Mucosa of gallbladder (tissue), 1 donor: Measurements from ENCODE around the gene MGLL. TPM values are rescaled to one million over a fixed set of nuclear protein-coding genes. Genes with fewer than 3 reads are reported as not detected.
A peak's percentile ranks its signal among the peaks of the same experiment; 100 is the strongest.

ENCODE experiments used
- DNase-seq: peaks from one replicate; pipeline ENCODE4 v3.0.0-alpha.2; 2020; ENCODE audit warnings: low spot score
- total RNA-seq: library from RNA; stranded (reverse); gene quantifications from one replicate; pipeline ENCODE4 v1.2.1, GENCODE V29; 2021
- donor health status: DM: no; HTN: no; CAD: no.

Gene MGLL
- total RNA-seq, 1 donor from 2014 or later: 193 TPM

DNA sequence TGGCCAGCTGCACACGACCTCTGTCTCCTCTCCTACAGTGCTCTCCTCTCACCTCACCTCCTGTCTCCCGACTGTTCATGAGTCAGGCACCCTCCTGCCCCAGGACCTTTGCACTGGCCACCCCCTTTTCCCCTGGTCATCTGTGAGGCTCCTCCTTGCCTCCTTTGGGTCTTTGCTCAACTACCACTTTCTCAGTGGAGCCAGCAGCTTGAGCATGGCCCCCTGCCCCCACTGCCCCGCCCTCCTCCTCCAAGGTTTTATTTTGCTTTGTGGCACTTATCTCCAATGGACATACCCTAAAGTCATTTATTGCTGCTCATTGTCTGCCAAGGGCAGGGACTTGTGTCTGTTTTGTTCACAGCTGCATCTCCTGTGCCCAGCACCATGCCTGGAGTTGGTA, 64.3 kb downstream of the MGLL start:
- no peak for DNase-seq

DNA sequence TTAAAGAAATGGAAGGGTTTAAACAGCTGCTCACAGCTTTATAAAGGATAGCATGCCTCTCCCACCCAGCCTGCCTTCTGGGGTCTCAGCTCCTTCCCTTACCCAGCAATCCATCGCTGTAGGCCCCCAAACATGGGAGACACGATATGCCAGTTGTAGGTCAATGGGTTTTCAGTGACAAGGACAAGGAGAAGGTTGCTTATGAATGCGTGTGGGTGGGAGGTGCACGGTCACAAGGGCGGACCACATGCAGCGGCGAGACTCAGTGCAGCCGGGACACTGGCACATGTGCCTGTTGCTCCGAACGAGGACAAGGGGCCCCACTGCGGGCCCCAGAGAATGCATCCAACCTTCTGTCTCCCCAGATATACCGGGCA, 67.0 kb downstream of the MGLL start:
- no peak for DNase-seq

DNA sequence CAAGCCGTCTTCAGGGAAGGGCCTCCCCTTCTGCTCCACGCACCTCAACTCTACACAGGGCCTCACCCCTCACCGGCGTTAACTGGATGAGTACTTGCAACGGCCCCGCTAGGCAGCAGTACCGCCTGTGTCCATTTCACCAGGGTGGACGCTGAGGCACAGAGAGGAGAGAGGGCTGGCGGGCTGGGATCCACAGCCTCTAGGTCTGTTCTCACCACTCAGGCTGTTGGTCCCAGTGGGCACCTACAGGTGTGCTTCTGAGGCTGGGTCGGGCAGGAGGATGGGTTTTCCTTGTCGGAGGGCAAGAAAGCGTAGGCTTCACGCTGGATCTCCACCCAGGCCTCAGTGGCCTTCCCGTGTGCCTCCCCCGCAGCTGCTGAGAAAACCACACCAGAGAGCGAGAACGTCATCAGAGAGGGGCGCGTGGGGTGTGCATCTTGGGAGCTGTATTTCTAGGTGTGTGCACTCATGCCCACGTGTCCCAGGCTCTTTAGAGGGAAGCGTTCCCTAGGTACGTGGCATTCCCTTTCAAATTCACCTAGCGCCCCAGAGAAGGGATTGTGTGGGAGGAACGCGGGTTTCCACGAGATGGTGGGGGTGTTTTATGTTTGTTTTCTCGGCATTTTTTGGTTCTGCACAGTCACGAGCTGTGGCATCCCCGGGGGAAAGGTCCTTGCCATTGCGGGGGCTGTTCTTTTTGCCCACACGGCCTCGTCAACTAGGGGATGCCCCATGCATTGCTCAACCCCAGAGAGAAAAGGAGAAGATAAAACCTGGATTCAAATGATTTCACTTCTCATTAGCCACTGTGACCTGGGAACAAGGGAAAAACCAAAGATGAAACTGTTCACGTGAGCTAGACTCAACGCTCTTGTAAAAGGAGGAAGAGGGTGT, 67.7 kb downstream of the MGLL start:
- no peak for DNase-seq

DNA sequence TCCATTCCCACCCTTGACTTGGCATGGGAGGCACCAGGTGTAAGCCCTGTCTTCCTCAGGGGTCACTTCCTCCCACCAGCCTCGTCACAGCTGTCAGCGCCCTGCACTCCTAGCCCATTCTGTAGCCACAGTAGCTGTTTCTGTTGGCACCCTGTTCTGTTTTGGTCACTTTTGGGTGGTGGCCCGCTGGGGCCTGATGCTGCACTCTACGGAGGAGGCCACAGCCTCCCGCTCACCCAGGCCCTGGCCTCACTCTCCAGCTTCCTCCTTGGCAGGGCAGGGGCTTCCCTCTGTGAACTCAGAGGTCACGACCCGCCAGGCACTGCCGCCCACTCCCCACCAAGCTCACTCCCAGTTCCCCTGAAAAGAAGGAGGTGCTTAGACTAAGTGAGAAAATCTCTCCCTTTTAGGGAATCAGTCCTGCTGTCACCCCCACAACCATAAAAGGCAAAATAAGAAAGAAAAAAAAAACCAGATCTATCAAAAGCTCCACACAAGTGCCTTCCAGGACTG, 68.4 kb downstream of the MGLL start:
- no peak for DNase-seq

DNA sequence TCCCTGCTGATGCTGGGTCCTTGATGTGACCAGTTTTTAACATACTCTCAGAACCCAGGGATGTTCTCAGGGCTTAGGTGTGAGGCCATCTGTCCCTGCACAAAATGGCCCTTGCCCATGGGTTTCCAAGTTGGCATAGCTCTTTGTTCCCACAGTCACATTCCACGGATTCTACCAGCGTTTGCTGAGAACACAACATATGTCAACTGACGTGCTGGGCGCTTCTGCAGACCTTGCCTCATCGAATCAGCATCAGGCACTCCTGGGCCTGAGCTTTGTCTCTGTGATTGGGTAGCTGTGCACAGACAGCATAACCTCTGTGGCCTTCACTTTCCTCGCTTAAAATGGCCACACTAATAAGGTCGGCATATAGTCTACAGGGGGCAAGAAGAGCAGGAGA, 69.0 kb downstream of the MGLL start:
- no peak for DNase-seq

DNA sequence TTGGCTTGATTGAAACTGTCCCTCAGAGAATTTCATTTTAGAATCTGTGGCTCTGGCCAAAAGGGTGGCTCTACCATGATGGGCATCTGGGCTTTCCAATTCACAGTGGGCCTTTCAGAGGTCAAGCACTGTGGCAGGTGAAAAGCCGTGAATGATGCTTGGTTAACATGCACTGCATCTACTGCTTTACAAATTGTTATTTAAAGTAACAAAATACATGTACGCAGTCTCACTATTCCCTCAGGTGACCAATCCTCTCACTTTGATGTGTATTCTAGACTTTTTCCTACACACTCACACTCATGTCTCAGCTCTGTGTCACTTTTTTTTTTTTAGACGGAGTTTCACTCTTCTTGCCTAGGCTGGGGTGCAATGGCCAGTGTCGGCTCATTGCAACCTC, 70.5 kb downstream of the MGLL start:
- no peak for DNase-seq

DNA sequence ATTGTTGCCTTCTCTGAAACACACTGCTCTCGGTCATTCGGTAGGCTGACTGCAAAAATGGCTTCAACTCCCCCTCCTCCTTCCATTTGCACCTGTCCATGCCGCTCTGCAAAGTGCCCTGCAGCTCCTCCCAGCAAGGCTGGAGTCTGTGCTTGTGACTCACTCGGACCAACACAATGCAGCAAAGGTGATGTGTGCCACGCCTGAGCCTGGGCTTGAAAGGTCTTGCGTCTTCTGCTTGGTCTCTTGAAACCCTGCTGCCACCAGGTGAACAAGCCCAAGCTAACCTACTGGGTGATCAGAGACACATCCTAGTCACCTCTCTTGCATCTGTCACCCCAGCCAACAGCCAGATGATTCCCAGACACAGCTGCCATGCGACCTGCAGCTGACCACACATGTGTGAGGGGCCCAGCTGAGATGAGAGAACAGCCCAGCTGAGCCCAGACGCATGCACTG, 71.1 kb downstream of the MGLL start:
- peak; percentile 43 for DNase-seq

DNA sequence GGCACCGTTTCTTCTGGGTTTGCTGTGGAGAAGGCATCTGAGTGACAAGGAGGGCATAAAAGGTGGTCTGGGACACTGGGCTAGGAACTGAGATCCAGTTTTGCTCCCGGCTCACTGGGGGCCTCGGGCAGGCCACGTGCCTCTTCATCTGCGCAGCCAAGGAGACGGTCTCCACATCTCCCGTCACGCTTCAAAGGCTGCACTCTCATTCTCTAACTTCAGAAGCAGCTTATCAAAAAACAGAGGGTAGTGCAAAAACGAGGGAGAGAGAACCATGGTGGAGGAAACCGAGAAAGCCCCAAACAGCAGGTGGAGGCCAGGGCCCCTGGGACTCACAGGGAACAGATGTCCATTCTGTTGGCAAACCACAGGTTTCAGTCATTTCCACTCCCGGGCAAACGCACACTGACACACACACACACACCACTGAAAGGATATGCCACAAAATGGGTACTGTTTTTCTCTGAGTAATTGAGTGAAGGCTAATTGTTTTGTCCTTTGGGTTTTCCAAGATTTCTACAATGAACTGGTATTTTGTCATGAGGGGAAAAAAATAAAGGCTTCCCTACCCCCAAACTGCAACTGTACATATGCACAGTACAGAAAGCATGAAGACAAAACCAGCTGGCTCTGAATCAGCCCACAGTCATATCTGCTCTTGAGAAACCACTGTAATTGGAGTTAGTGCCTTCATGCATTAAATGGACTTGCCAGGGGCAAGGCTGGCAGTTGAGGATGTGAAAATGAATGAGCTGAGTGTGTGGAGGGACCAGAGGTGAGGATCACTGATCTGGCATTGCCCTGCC, 71.9 kb downstream of the MGLL start:
- no peak for DNase-seq

DNA sequence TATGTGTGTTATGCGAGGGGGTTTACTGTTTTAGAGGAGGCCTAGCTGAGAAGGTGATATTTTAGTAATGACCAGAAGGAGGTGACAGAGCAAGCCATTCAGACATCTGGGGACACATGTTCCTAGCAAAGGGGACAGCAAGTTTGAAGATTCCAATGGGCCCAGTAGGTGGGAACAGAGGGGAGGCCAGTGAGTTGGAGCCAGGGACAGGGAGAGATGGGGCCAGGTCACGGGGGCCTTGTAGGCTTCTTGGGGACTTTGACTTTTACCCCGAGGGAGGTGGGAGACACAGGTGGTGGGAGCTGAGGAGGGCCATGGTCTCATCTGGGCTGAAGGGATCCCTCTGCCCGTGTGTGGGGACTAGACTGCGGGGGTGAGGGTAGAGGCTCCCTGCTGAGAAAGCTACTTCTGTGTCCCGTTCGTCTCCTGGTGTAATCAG, 72.5 kb downstream of the MGLL start:
- DNase-seq: no peak

DNA sequence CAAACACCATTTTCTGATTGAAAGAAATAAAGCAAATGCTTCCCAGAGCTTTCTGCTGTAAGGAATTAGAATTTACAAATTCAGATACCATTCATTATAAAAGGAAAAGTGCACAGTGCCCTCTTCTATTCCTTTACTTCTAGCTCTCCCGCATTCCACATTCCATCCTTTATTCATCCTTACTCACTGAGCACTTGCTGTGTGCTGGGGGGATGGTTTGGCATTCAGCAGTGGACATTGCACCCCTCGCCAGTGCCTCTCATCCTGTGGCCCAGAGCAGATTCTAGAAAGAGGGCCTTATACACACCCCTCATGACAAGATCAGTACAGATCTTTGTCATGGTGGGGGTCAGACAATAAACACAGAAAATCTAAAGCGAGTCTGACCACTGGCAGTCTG, 73.0 kb downstream of the MGLL start:
- DNase-seq: no peak

DNA sequence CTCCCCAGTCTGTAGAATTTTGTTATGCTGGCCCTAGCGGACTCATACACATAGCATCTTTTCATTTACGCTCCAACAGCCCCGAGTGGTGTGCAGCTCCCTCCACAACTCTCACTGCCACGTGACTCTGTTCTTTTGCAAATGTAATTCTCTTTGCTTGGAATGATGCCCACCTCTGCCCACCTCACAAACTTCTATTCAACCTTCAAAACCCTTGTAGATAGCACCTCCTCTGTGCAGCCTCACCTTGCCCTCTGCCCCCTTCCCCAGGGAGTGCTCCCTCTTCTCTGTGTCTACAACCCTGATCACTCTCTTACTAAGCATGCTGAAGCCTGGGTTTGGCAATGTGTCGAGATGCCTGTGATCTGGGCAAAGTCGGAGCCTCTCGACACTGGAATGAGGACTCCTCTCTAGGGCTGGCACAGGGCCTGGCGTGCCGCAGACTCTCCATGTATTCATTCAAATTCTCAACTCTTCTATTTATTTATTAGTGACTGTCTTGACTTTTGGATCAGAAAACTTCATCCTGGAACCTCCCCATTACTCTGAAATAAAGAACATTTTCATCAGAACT, 73.5 kb downstream of the MGLL start:
- DNase-seq: peak; percentile 37

DNA sequence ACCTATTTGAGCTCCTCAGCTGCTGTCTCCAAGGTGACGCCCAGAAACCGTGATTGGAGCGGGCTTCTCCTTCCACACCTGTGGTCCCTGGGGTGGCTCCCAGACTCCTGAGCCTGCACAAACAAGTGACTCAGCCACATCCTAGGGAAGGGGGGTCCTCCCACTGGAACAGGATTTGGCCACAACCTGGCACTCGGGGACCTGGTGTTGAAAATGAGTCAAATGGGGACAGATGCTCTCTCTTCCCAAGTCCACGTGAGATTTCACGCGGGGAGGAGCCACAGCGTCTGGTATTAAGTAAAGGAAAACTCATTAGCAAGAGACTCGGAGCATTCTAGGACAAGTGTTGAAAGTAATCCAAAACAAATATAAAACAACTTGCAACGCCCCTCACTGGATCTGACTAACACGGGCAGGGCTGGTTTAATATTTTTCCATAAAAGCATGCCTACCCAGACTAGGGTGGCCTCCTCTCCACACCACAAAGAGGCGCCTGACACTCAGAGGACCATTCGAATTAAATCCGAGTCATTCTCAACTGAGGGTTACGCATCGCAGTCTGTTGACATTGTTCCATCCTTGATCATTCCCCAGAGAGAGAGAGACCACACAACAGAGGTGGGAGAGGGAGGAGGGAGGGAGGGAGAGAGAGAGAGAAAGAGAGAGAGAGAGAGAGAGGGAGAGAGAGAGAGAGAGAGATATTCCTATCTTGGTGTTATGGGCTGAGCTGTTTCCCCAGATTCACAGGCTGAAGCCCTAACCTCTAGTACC, 74.4 kb downstream of the MGLL start:
- peak; percentile 80 for DNase-seq

DNA sequence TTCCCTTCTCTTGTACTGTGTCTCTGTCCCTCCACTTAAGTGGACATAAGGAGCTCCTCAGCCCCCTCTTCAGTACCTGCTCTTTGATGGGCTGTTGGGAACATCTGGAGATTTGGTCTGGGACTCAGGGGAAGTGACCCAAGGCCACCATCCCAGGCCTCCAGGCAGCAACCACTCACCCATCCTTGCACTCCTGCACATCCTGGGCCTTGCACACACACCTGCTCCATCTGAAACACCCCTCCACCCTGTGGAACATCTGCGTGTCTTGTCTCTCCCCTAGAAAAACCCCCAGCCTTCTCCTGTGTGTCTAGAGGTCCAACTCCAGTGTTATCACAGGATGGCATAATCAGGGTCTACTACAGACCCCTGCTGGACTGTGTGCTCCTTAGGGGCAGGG, 75.2 kb downstream of the MGLL start:
- no peak for DNase-seq

DNA sequence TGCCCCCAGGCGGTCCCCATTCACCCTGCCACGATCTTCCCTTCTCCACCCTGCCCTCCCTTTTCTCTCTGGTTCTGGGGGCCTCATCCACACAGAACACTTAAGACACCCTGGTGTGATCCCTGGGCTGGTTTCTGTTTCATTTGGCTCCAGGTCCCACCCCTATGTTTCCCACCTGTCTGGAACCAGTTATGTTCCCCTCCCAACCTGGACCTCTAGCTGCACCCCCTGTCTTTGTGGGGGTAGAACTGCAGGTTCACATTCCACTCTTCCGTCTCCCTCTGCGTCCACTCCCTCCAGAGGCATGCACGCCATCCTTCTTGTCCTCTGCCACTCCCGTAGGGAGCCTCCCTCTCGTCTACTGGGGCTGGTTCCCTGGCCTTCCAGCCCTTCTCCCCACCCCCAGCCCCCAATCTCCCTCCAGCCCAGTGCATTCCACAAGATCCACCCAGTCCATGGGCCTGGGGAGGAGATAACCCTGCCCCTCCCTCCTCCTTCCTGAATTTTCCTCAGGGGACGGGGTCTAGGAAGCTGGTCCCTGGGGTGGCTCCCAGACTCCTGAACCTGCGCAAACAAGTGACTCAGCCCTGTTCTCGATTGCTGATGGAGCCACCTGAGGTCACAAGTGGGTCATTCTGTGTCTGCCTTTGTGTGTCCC, 75.8 kb downstream of the MGLL start:
- DNase-seq: peak; percentile 62

DNA sequence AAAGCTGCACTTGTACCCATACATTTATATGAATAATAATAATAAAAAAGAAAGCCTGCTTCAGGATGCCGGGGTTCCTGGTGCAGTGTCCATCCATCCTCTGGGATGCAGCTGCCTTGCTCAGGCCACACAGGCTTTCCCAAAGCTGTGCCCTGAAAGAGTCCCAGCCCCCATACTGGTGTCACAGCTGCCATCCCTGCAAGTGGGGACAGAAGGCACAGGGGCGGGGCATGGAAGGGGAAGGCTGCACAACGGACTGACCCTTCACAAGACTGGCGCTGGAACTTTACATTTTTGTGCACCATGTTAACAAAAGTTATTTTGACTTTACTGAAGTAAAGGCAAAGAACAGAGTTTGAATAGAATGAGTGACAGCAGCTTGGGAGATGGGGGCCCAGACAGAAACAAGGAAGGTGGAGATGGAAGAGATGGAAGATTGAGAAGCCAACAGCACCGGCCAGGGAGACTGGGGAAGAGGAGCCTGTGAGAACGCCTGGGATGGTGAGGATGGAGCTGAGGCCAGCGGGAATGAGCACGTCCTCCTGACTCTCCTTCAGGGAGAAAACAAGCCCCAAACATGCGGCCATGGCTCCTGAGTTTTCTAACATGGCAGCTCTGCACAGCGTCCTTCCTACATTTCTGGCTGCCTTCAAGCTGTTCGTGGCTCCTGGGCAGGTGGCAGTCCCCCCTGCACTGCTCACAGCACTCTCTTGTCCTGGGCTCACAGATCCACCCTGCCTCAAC, 76.5 kb downstream of the MGLL start:
- DNase-seq: no peak

DNA sequence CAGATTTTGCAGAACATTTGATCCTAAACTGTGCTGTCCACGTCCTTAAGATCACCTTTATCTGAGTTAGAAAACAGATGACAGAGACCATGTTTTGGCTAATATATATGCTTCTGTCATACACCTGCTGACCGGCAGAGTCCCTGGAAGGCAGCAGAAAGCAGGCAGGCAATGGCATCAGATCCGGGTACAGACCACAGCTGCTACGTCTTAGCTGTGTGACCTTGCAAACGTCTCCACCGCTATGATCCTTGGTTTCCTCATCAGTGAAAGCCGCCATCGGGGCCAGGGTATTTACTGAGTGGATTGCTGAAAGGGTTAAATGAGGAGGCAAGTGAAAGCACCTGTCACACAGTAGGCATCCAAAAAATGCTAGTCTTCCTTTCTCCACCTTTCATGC, 77.4 kb downstream of the MGLL start:
- DNase-seq: no peak

DNA sequence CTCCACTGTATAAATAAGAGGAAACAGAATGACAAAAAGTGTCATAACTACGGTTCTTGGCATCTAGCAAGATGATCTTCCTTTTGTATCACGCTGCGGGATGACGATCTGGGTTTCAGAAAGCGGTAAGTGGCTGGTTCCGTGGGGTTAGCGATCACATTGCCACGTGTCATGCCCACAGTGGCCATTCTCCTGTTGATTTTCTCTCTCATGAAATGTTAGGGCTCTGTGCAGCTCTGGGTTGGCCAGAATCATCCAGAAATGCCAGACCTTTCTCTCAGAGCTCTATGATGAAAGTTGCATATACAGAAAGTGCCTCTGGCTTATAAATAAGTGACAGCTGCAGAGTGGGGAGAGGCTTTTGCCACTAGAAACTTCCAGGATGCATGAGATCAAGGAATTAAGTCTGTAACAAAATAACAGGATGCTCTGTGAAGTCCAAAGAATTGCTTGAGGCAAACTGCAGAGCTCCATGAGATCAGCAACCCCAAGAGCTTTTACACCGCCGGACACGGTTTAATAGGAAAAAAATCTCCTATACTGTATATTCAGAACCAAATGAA, 78.0 kb downstream of the MGLL start:
- DNase-seq: no peak

DNA sequence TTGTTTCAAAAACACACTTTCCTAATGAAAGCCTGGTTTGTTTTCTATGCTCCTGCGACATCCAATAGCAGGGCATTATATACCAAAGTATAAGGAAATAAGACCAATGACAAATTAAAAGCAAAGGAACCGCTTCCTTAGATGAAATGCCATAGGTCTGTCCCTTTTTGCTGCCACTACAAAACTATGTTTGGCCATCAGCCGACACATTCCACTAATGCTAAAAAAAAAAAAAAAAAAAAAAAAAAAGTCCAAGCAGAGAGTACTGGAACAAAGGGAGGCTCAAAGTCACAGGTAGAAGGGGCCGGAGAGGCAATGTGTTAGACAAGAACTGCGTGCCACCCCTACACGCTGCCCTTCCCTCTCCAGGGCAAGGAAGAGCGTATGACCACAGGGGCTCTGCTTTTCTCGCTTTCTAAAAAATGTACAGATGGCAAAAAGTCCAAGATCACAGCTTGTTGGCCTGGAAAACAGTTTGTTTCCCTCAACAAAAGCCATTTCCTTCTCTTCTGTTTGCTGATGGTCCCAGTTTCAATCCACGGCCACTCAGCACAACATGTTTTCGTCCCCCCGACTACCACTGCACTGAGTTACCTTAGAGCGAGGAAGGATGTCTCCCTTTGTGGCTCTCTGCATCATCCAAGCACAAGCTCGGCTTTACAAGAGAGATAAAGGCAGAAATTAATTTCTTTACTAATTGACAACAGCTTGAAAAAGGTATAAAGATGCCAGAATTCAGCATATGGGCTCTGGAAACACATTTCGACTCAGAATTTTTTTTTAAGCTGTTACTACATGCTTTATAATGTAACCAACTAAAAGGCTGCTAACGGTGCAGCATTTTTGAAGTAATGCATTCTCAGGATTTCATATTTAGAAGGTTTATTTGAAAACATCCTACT, 78.7 kb downstream of the MGLL start:
- DNase-seq: no peak

DNA sequence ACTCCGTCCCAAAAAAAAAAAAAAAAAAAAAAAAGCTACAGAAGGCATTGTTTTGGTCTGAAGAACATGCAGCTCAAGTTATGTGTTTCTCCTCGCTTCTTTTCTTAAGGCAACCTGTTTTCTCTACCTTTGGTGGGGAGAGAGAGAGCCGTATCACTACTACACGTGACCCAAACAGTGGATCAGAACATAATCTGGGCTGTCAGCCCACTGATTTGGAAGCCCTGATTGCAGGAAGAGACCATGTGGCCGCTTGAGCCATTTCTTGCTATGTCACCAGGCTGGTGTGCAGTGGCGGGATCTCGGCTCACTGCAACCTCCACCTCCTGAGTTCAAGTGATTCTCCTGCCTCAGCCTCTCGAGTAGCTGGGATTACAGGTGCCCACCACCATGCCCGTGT, 79.7 kb downstream of the MGLL start:
- no peak for DNase-seq
